OCI-LY7 (cell line): ENCODE results near the gene KDM4B.

Experiments
- EZH2phosphoT487 ChIP-seq: fragments of 200-600 bp; sonication (generic); IDR thresholded peaks from 2 replicates; pipeline ENCODE4 v1.6.1; 2018; ENCODE audit warnings: low read depth, borderline replicate concordance, mild to moderate bottlenecking, mixed run types, antibody characterized with exemption, low read length, moderate library complexity, mixed read lengths
- TF ChIP-seq, protein P1 (sequence below): fragments of 200-600 bp; sonication (generic); conservative IDR thresholded peaks from 2 replicates; pipeline ENCODE4 v1.5.1; 2014; ENCODE audit warnings: mild to moderate bottlenecking, antibody characterized with exemption, low read length, moderate library complexity, mixed read lengths

DNA sequence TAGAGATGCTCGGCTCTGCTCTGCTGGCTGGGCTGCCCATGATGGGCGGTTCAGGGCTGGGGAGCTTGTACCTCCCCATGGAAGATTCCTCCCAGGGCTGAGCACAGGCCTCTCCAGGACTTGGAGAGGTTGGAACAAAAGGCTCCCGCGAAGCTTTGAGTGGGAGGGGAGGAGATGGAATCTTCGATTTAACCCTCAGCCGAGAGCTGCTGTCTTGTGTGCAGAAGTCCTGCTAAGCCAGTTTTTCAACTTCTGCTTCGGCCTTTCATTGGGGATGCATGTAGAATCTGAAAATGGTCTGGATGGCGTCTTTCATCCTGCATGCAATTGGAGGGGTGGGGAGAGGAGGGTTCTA lies 163.3 kb downstream of the KDM4B start:
- TF ChIP-seq, protein P1, sequence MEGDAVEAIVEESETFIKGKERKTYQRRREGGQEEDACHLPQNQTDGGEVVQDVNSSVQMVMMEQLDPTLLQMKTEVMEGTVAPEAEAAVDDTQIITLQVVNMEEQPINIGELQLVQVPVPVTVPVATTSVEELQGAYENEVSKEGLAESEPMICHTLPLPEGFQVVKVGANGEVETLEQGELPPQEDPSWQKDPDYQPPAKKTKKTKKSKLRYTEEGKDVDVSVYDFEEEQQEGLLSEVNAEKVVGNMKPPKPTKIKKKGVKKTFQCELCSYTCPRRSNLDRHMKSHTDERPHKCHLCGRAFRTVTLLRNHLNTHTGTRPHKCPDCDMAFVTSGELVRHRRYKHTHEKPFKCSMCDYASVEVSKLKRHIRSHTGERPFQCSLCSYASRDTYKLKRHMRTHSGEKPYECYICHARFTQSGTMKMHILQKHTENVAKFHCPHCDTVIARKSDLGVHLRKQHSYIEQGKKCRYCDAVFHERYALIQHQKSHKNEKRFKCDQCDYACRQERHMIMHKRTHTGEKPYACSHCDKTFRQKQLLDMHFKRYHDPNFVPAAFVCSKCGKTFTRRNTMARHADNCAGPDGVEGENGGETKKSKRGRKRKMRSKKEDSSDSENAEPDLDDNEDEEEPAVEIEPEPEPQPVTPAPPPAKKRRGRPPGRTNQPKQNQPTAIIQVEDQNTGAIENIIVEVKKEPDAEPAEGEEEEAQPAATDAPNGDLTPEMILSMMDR = no peak
- no peak for TF ChIP-seq EZH2phosphoT487
